GM12892 (cell line): ENCODE results near the gene PIM3.

Experiments
- DNase-seq: peaks from one replicate; pipeline ENCODE4 v3.0.0; 2011; ENCODE audit not compliant: insufficient read length
- FAIRE-seq: peaks from 2 replicates; lab custom pipeline; 2011; peaks lifted over from hg19 to GRCh38; lab: Jason Lieb, UNC
- POLR2A ChIP-seq: IDR thresholded peaks from 2 replicates; pipeline ENCODE4 v1.6.1; 2011; ENCODE audit warnings: low read depth, low read length, control low read depth
- POLR2AphosphoS5 ChIP-seq: IDR thresholded peaks from 2 replicates; pipeline ENCODE4 v1.6.1; 2011; ENCODE audit warnings: low read depth, low read length, control low read depth
- TAF1 ChIP-seq: IDR thresholded peaks from 2 replicates; pipeline ENCODE4 v1.6.1; 2011; ENCODE audit warnings: low read depth, mild to moderate bottlenecking, control low read depth, low read length, borderline replicate concordance

PIM3 gene

GRCh38 chr22:50000587-50001387, 40.2 kb downstream of the PIM3 start:
- no peak for TF ChIP-seq TAF1
- TF ChIP-seq POLR2A = no peak
- TF ChIP-seq POLR2AphosphoS5 = no peak
- FAIRE-seq (no peak), DNase-seq (no peak)

- TF ChIP-seq POLR2A = no peak
- no peak for TF ChIP-seq TAF1
- no peak for FAIRE-seq
- DNase-seq = no peak
Measured at GRCh38 chr22:50001388-50002231, 41.0 kb downstream of the PIM3 start.

DNA sequence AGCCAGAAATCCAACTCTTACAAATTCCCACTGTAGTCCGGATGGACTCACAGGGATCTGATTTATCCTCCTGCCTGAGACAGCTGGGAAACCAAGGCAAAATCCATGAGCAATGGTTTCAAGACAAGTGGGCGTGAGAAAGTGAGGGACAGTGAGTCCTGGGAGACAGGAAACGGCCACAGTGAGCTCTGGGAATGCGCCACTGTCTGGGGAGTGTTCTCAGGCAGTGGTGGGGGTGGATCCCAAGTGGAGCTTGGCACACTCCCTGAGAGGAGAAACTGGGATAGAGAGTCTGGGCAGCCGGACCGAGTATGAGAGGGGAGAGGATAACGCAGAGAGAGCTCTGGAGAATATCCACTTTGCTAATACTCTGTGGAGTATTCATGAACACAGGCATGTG, 42.2 kb downstream of the PIM3 start:
- no peak for FAIRE-seq
- TF ChIP-seq TAF1 (no peak), POLR2A (no peak), POLR2AphosphoS5 (no peak)

GRCh38 chr22:50004918-50005317, 44.3 kb downstream of the PIM3 start:
- no peak for FAIRE-seq

More for the DNA sequence above, 42.2 kb downstream of the PIM3 start:
- no peak for DNase-seq

DNA sequence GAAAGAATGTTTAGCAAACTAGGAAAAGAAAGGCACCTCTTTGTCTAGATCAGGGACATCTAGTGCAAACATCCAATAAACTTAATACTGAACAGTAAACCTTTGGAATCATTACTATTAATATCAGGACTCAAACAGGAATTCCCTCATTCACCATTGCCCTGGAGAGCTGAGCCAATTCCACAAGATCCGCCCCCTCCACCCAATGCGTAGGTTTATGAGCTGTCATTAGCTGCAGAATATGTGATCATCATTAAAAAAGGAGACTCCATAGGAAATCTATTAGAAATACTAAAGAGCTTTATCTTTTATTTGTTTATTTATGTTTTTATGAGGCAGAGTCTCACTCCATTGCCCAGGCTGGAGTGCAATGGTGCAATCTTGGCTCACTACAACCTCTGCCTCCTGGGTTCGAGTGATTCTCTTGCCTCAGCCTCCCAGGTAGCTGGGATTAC, 46.5 kb downstream of the PIM3 start:
- no peak for FAIRE-seq

More at GRCh38 chr22:50004918-50005317, 44.3 kb downstream of the PIM3 start:
- DNase-seq = no peak
- TF ChIP-seq TAF1 = no peak
- TF ChIP-seq POLR2A = no peak
- TF ChIP-seq POLR2AphosphoS5 = no peak

DNA sequence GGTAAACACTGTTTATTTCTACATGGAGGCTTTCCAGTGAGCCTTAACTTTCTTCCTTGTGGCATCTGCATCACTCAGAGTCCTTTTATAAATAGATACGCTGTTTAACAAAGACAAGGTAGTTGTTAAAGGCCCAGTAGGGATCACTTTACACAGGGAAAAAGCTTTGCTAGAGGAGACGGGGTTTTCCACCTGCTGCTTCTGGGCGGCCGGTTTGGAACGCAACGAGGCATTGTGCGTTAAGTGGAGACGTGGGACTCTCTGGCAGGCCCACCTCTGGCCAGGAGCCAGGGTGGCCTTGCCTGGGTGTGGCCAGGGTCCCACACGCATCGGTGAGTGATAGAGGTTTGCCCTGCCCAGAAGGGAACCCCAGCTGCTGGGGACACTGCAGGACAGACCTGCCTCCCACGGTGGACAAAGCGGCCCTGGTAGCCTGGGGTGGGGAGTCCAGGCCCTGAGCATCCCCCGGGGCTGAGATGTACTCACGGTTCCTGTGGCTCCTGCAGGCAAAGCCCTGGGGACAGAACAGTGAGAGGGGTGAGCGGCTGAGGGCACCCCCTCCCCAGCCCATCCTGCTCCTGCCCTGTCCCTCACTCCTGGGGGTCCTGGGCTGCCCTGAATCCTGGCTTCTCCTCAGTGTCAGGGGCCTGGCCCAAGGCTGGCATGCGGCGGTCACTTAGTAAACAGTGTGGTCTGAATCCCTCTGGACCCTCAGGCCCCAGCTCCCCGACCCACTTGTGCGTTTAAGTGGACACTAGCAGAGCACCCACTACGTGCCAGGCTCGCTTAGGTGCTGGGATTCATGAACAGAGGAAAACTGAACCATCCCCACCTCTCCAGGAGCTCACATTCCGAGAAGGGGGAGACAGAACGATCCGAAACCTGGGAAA, 47.8 kb downstream of the PIM3 start:
- TF ChIP-seq POLR2A = no peak
- no peak for FAIRE-seq
- no peak for DNase-seq

More for the DNA sequence above, 46.5 kb downstream of the PIM3 start:
- DNase-seq = no peak
- TF ChIP-seq POLR2AphosphoS5 (no peak), POLR2A (no peak), TAF1 (no peak)

DNA sequence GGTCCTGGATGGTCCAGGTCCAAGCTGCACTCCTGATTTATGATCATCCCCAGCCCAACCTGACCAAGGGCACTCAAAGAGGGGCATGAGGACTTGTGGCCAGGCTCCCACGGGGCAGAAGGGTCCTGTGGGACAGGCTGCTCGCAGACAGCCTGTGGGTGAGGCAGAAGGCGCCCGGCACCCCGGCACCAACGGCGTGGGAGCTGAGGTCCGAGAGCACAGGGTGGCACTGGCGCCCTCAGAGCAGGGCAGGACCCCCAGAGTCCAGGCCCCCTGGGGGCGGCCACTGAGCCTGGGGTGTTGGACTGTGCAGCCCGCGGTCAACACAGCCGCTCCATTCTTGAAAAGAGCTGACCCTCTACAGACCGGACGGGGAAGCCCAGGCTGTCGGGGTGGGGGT, 48.7 kb downstream of the PIM3 start:
- no peak for TF ChIP-seq POLR2A
- DNase-seq (no peak), FAIRE-seq (no peak)

GRCh38 chr22:50009765-50010675, 49.4 kb downstream of the PIM3 start:
- DNase-seq (peak; percentile 36), FAIRE-seq (peak; percentile 96)
- TF ChIP-seq TAF1 (no peak), POLR2A (0 out of 2 replicates have a peak, but pooled peaks have one; percentile 18), POLR2AphosphoS5 (no peak)

- FAIRE-seq (no peak), DNase-seq (peak; percentile 72)
- TF ChIP-seq POLR2AphosphoS5 = no peak
- TF ChIP-seq TAF1 = no peak
- 0 out of 2 replicates have a peak, but pooled peaks have one; percentile 10 for TF ChIP-seq POLR2A
Measured at GRCh38 chr22:50010676-50011446, 50.3 kb downstream of the PIM3 start.
